HepG2 (cell line): ENCODE results near the gene CNTNAP1. TPM values are rescaled to one million over a fixed set of nuclear protein-coding genes. Genes with fewer than 3 reads are reported as not detected.

Source experiments
- FOXO1 ChIP-seq: sonication (generic); formaldehyde crosslinking; IDR thresholded peaks from 2 replicates; pipeline ENCODE4 v1.4.0; 2020; ENCODE audit warnings: missing genetic modification reagents
- GABPB1 ChIP-seq: IDR thresholded peaks from 2 replicates; pipeline ENCODE4 v1.6.1; 2016; ENCODE audit warnings: mild to moderate bottlenecking, missing genetic modification reagents, moderate library complexity, missing compliant biosample characterization
- MAFG ChIP-seq: sonication (generic); formaldehyde crosslinking; IDR thresholded peaks from 2 replicates; pipeline ENCODE4 v1.5.1; 2020; ENCODE audit warnings: mild to moderate bottlenecking, missing genetic modification reagents
- RNF2 ChIP-seq: fragments of 450-650 bp; conservative IDR thresholded peaks from 2 replicates; pipeline ENCODE4 v1.6.1; 2016; ENCODE audit warnings: low read depth
- SKI ChIP-seq: fragments of 450-650 bp; IDR thresholded peaks from one replicate; pipeline ENCODE4 v1.6.1; 2018; ENCODE audit warnings: mild to moderate bottlenecking; ENCODE audit not compliant: partially characterized antibody
- TCF7L2 ChIP-seq: IDR thresholded peaks from 2 replicates; pipeline ENCODE4 v1.6.1; 2011; ENCODE audit warnings: mild to moderate bottlenecking, low read depth, low read length, moderate library complexity
- ZNF234 ChIP-seq: sonication (generic); formaldehyde crosslinking; conservative IDR thresholded peaks from 2 replicates; pipeline ENCODE4 v1.5.1; 2020; ENCODE audit warnings: mild to moderate bottlenecking, missing genetic modification reagents
- ZNF430 ChIP-seq: sonication (generic); formaldehyde crosslinking; IDR thresholded peaks from 2 replicates; pipeline ENCODE4 v1.9.0; 2021; ENCODE audit warnings: mild to moderate bottlenecking, missing genetic modification reagents
- polyA plus RNA-seq, 8 experiments: library from polyadenylated mRNA; depleted of rRNA in 3 of 8; stranded (reverse) in 7 of 8; unstranded in 1 of 8; fragments of >200 nt; fragmentation: Illumina TruSeq in 4 of 8; extraction: Trizol in 4 of 8; gene quantifications; 2 replicates each; pipeline versions ENCODE4 v1.2.1 to v1.2.3, GENCODE V29; 2011 to 2016; ENCODE audit warnings: low read depth in 4 of 8, missing spikeins in 1 of 8, mixed read lengths in 1 of 8; ENCODE audit not compliant: insufficient read depth in 1 of 8
- total RNA-seq, 5 experiments: library from RNA; depleted of rRNA; stranded (reverse); fragments of >200 nt; fragmentation: Illumina TruSeq; extraction: Trizol; gene quantifications; 2 replicates each; pipeline ENCODE4 v1.2.3, GENCODE V29; 2016; ENCODE audit warnings: low read depth in 1 of 5
- TF ChIP-seq, protein P1 (sequence below): IDR thresholded peaks from 2 replicates; pipeline ENCODE4 v1.6.1; 2016; ENCODE audit warnings: control low read depth
- TF ChIP-seq, protein P2 (sequence below): sonication (generic); formaldehyde crosslinking; IDR thresholded peaks from 2 replicates; pipeline ENCODE4 v1.4.0; 2020; ENCODE audit warnings: mild to moderate bottlenecking, missing genetic modification reagents
- TF ChIP-seq, protein P3 (sequence below): sonication (generic); formaldehyde crosslinking; IDR thresholded peaks from 2 replicates; pipeline ENCODE4 v1.4.0; 2020; ENCODE audit warnings: mild to moderate bottlenecking, missing genetic modification reagents, borderline replicate concordance
- TF ChIP-seq, protein P4 (sequence below): sonication (generic); formaldehyde crosslinking; IDR thresholded peaks from 2 replicates; pipeline ENCODE4 v1.8.0; 2022; ENCODE audit warnings: mild to moderate bottlenecking, missing genetic modification reagents, moderate library complexity
- TF ChIP-seq, protein P5 (sequence below): sonication (generic); formaldehyde crosslinking; IDR thresholded peaks from 2 replicates; pipeline ENCODE4 v1.4.0; 2020; ENCODE audit warnings: missing genetic modification reagents
- TF ChIP-seq, protein P6 (sequence below): IDR thresholded peaks from 2 replicates; pipeline ENCODE4 v1.6.1; 2012; ENCODE audit warnings: low read length, improper control_type of control experiment

Gene CNTNAP1
- total and polyA plus RNA-seq, 2 of the 13 experiments (the other 11 are each of a cell fraction or from before 2014, with no cell fraction given): 4.5 to 7.7 TPM

DNA sequence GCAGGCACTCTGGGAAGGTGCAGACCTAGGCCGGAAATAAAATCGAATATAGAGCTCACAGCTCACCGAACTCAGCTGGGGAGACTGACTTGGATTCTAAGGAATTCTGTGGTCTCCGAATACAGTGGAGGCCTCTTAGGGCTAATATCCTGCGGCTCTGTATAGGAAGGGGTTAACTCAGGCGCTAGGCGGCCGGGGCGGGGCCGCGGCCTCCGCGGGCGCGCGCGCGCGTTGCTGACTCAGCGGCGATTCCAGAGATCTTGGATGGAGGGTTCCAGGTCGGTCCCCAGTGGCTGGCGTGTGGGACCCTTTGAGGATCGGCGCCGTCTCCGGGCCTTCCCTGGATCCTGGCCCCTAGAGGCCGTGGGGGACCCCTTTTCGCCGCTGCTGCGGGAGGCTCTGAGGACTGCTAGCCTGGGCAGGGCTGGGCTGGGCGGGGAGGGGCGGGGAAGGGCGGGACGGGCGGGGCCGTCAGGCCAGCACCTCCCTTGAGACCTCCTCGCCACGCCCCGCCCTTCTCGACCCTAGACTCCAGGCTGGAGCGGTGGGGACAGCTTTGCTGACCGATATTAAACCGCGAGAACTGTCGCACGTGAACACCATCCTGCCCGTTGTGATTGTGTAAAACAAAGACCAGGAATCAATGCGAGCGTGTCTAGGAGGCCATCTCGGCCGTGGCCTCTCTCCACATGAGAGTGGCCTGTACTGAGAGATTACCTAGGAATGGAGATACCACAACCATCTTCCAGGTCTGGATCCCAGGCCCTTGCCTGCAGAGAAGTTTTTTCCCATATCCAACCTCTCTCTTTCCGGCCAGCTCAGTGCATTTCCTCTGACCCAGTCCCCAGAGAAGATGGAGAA lies 4.2 kb upstream of the CNTNAP1 start (continued):
- TF ChIP-seq, protein P1, sequence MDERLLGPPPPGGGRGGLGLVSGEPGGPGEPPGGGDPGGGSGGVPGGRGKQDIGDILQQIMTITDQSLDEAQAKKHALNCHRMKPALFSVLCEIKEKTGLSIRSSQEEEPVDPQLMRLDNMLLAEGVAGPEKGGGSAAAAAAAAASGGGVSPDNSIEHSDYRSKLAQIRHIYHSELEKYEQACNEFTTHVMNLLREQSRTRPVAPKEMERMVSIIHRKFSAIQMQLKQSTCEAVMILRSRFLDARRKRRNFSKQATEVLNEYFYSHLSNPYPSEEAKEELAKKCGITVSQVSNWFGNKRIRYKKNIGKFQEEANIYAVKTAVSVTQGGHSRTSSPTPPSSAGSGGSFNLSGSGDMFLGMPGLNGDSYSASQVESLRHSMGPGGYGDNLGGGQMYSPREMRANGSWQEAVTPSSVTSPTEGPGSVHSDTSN (CRISPR knock-in tag): no peak
- TF ChIP-seq, protein P2, sequence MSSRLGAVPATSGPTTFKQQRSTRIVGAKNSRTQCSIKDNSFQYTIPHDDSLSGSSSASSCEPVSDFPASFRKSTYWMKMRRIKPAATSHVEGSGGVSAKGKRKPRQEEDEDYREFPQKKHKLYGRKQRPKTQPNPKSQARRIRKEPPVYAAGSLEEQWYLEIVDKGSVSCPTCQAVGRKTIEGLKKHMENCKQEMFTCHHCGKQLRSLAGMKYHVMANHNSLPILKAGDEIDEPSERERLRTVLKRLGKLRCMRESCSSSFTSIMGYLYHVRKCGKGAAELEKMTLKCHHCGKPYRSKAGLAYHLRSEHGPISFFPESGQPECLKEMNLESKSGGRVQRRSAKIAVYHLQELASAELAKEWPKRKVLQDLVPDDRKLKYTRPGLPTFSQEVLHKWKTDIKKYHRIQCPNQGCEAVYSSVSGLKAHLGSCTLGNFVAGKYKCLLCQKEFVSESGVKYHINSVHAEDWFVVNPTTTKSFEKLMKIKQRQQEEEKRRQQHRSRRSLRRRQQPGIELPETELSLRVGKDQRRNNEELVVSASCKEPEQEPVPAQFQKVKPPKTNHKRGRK: no peak
- TF ChIP-seq, protein P3, sequence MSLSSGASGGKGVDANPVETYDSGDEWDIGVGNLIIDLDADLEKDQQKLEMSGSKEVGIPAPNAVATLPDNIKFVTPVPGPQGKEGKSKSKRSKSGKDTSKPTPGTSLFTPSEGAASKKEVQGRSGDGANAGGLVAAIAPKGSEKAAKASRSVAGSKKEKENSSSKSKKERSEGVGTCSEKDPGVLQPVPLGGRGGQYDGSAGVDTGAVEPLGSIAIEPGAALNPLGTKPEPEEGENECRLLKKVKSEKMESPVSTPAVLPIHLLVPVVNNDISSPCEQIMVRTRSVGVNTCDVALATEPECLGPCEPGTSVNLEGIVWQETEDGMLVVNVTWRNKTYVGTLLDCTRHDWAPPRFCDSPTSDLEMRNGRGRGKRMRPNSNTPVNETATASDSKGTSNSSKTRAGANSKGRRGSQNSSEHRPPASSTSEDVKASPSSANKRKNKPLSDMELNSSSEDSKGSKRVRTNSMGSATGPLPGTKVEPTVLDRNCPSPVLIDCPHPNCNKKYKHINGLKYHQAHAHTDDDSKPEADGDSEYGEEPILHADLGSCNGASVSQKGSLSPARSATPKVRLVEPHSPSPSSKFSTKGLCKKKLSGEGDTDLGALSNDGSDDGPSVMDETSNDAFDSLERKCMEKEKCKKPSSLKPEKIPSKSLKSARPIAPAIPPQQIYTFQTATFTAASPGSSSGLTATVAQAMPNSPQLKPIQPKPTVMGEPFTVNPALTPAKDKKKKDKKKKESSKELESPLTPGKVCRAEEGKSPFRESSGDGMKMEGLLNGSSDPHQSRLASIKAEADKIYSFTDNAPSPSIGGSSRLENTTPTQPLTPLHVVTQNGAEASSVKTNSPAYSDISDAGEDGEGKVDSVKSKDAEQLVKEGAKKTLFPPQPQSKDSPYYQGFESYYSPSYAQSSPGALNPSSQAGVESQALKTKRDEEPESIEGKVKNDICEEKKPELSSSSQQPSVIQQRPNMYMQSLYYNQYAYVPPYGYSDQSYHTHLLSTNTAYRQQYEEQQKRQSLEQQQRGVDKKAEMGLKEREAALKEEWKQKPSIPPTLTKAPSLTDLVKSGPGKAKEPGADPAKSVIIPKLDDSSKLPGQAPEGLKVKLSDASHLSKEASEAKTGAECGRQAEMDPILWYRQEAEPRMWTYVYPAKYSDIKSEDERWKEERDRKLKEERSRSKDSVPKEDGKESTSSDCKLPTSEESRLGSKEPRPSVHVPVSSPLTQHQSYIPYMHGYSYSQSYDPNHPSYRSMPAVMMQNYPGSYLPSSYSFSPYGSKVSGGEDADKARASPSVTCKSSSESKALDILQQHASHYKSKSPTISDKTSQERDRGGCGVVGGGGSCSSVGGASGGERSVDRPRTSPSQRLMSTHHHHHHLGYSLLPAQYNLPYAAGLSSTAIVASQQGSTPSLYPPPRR (CRISPR knock-in tag): peak; percentile 52; the same call in 1 of the 2 replicates
- TF ChIP-seq GABPB1 (CRISPR knock-in tag): peak; percentile 60
- TF ChIP-seq TCF7L2: no peak
- TF ChIP-seq FOXO1 (CRISPR knock-in tag): no peak; the same call in 1 of the 2 replicates
- TF ChIP-seq, protein P4, sequence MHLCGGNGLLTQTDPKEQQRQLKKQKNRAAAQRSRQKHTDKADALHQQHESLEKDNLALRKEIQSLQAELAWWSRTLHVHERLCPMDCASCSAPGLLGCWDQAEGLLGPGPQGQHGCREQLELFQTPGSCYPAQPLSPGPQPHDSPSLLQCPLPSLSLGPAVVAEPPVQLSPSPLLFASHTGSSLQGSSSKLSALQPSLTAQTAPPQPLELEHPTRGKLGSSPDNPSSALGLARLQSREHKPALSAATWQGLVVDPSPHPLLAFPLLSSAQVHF (CRISPR knock-in tag): no peak
- peak; percentile 74 for TF ChIP-seq ZNF430 (CRISPR knock-in tag)
- TF ChIP-seq RNF2: no peak
- TF ChIP-seq, protein P5, sequence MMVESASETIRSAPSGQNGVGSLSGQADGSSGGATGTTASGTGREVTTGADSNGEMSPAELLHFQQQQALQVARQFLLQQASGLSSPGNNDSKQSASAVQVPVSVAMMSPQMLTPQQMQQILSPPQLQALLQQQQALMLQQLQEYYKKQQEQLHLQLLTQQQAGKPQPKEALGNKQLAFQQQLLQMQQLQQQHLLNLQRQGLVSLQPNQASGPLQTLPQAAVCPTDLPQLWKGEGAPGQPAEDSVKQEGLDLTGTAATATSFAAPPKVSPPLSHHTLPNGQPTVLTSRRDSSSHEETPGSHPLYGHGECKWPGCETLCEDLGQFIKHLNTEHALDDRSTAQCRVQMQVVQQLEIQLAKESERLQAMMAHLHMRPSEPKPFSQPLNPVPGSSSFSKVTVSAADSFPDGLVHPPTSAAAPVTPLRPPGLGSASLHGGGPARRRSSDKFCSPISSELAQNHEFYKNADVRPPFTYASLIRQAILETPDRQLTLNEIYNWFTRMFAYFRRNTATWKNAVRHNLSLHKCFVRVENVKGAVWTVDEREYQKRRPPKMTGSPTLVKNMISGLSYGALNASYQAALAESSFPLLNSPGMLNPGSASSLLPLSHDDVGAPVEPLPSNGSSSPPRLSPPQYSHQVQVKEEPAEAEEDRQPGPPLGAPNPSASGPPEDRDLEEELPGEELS (CRISPR knock-in tag): peak; percentile 64
- TF ChIP-seq, protein P6, sequence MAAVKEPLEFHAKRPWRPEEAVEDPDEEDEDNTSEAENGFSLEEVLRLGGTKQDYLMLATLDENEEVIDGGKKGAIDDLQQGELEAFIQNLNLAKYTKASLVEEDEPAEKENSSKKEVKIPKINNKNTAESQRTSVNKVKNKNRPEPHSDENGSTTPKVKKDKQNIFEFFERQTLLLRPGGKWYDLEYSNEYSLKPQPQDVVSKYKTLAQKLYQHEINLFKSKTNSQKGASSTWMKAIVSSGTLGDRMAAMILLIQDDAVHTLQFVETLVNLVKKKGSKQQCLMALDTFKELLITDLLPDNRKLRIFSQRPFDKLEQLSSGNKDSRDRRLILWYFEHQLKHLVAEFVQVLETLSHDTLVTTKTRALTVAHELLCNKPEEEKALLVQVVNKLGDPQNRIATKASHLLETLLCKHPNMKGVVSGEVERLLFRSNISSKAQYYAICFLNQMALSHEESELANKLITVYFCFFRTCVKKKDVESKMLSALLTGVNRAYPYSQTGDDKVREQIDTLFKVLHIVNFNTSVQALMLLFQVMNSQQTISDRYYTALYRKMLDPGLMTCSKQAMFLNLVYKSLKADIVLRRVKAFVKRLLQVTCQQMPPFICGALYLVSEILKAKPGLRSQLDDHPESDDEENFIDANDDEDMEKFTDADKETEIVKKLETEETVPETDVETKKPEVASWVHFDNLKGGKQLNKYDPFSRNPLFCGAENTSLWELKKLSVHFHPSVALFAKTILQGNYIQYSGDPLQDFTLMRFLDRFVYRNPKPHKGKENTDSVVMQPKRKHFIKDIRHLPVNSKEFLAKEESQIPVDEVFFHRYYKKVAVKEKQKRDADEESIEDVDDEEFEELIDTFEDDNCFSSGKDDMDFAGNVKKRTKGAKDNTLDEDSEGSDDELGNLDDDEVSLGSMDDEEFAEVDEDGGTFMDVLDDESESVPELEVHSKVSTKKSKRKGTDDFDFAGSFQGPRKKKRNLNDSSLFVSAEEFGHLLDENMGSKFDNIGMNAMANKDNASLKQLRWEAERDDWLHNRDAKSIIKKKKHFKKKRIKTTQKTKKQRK: no peak
- TF ChIP-seq SKI: peak; percentile 44
- no peak for TF ChIP-seq ZNF234 (CRISPR knock-in tag)
- TF ChIP-seq MAFG (CRISPR knock-in tag): peak; percentile 94
